Activated naive CD8-positive, alpha-beta T cell treated with anti-CD3 and anti-CD28 coated beads, Interleukin-2, amount 10 ng/mL, durations not matched to agents 7 days and 5 days (primary cell): Measurements from ENCODE around the gene ZNF341. TPM values are rescaled to one million over a fixed set of nuclear protein-coding genes. Genes with fewer than 3 reads are reported as not detected.

Experiments
- ATAC-seq: fragments of 150-1000 bp; cut with Tn5 transposase; one replicate; pipeline ENCODE4 v1.10.0; 2021; ENCODE audit warnings: low read depth, moderate library complexity
- POLR2A ChIA-PET: fragments of 350-600 bp; sonication (Branson Sonifier 250); formaldehyde crosslinking; loops from one replicate; lab custom pipeline; 2021; ENCODE audit warnings: antibody characterized with exemption; lab: Charles Lee
- DNase-seq: peaks from one replicate; pipeline ENCODE4 v3.0.0; 2021
- H3K27ac Mint-ChIP-seq: one replicate; pipeline ENCODE4 v1.8.0; 2022; ENCODE audit warnings: mild to moderate bottlenecking, mixed read lengths
- H3K27me3 Mint-ChIP-seq: one replicate; pipeline ENCODE4 v1.8.0; 2022; ENCODE audit warnings: mild to moderate bottlenecking, moderate library complexity, mixed read lengths
- H3K36me3 Mint-ChIP-seq: one replicate; pipeline ENCODE4 v1.8.0; 2021; ENCODE audit warnings: mild to moderate bottlenecking, mixed read lengths
- H3K4me1 Mint-ChIP-seq: one replicate; pipeline ENCODE4 v1.8.0; 2021; ENCODE audit warnings: mixed read lengths
- H3K4me3 Mint-ChIP-seq: one replicate; pipeline ENCODE4 v1.8.0; 2022; ENCODE audit warnings: mild to moderate bottlenecking, moderate library complexity, mixed read lengths
- H3K9me3 Mint-ChIP-seq: one replicate; pipeline ENCODE4 v1.8.0; 2021; ENCODE audit warnings: mixed read lengths
- total RNA-seq, 2 experiments: library from RNA; stranded (reverse); gene quantifications; one replicate each; pipeline ENCODE4 v1.2.3, GENCODE V29; 2021

The ZNF341 gene
- 1 to 10 TPM; 5.1 to 5.7 TPM for total RNA-seq

GRCh38 chr20:33731693-33732165 is at the start of gene ZNF341:
Gene ZNF341, plus strand, starts transcription at chr20:33731996. Its CDS starts 26 bp downstream, at chr20:33732022.
- Mint-ChIP-seq H3K36me3 (peaks cover 15% of the 10 kb centered on the region), H3K27ac (peak within 1 kb of the TSS; percentile 90), H3K4me1 (peaks cover 18% of the 10 kb centered on the region), H3K27me3 (no peaks in the 10 kb centered on the region), H3K4me3 (peak within 1 kb of the TSS; percentile 87), H3K9me3 (peaks cover 8% of the 10 kb centered on the region)
- POLR2A ChIA-PET, result interaction anchor here (0.9 to 4.3 kb wide), 16 partner anchors 10 to 380 kb away, joined by 3 to 24 read pairs (median 7); partner anchors contain the start of genes ACTL10, C20orf144, EIF2S2 and NECAB3
- peak; percentile 86 for ATAC-seq
- no peak for DNase-seq

- no peaks in the 10 kb centered on the region for H3K9me3 Mint-ChIP-seq
- no peak for ATAC-seq
- POLR2A ChIA-PET, result interaction anchor here (0.5 to 2.8 kb wide), 13 partner anchors 10 to 428 kb away, joined by 3 to 23 read pairs (median 5); partner anchors contain the start of genes ACTL10, CBFA2T2, EIF2S2 and NECAB3
- peaks cover 72% of the 10 kb centered on the region for H3K4me1 Mint-ChIP-seq
- H3K27ac Mint-ChIP-seq, result peak overlapping the region; percentile 90
- H3K27me3 Mint-ChIP-seq, result no peaks in the 10 kb centered on the region
- peaks cover 13% of the 10 kb centered on the region for H3K36me3 Mint-ChIP-seq
- H3K4me3 Mint-ChIP-seq, result peak overlapping the region; percentile 93
- no peak for DNase-seq
These were observed 47.1 kb upstream of the ZNF341 start for GRCh38 chr20:33684533-33685327.

GRCh38 chr20:33685328-33686099 is 46.3 kb upstream of the ZNF341 start:
- Mint-ChIP-seq H3K36me3 (peaks cover 12% of the 10 kb centered on the region), H3K27me3 (no peaks in the 10 kb centered on the region), H3K27ac (peak overlapping the region; percentile 90), H3K9me3 (no peaks in the 10 kb centered on the region), H3K4me3 (peak overlapping the region; percentile 93), H3K4me1 (peaks cover 72% of the 10 kb centered on the region)
- peak; percentile 79 for DNase-seq
- POLR2A ChIA-PET, result interaction anchor here (1.0 to 2.8 kb wide), 12 partner anchors 11 to 427 kb away, joined by 3 to 23 read pairs (median 6); partner anchors contain the start of genes ACTL10, CBFA2T2, EIF2S2 and NECAB3
- peak; percentile 50 for ATAC-seq

DNA sequence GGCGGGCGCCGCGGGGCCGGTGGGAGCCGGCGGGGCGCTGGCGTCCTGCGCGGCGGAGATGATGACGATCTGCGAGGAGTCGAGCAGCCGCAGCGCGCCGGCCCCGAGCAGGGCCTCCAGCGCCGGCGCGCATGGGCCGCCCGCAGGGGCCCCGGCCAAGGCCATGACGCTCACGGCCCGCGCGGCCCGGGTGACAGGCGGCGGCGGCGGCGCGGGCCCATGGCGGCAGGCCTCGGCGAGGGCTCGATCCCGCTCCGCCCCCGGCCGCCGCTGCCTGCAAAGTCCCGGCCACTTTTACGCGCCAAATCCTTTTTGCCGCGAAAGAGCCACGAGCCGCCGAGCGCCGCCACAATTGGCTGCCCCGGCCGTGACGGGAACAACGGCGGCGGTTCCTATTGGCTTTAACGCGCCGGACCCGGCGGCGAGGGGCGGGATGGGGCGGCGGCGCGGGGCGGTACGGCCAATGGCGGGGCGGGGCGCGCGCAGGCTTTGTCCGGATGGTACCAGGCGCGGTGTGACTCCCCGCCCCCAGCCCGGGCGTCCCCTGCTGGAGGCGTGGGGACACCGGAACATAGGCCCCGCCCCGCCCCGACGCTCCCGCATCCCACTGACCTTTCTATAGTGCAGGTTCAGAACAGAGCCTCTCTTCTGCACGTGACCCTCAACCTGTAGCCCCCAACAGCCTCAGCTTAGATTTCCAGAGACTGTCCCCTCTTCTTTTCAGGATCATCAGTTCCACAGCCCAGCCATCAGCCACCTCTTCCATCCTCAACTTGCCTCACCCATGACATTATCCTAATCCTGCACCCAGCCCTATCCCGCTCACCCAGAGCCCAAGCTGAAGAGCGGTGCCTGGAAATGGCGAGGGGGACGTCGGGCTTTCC is 45.5 kb upstream of the ZNF341 start, which contains the start of gene E2F1:
Gene E2F1 (minus strand): TSS at position 286 of the 884 bp plus-strand sequence. CDS start 121 bp downstream, at position 165.
- H3K4me3 Mint-ChIP-seq, result peak within 1 kb of the TSS; percentile 93
- H3K4me1 Mint-ChIP-seq, result peaks cover 70% of the 10 kb centered on the region
- DNase-seq (peak; percentile 99), ATAC-seq (peak; percentile 85)
- H3K27me3 Mint-ChIP-seq, result no peaks in the 10 kb centered on the region
- H3K27ac Mint-ChIP-seq, result peak within 1 kb of the TSS; percentile 90
- H3K36me3 Mint-ChIP-seq, result peaks cover 10% of the 10 kb centered on the region
- POLR2A ChIA-PET, result interaction anchor here (1.3 to 5.8 kb wide), 9 partner anchors 19 to 426 kb away, joined by 4 to 46 read pairs (median 10); partner anchors contain the start of genes ACTL10, EIF2S2, PXMP4 and ZNF341
- H3K9me3 Mint-ChIP-seq, result no peaks in the 10 kb centered on the region

DNA sequence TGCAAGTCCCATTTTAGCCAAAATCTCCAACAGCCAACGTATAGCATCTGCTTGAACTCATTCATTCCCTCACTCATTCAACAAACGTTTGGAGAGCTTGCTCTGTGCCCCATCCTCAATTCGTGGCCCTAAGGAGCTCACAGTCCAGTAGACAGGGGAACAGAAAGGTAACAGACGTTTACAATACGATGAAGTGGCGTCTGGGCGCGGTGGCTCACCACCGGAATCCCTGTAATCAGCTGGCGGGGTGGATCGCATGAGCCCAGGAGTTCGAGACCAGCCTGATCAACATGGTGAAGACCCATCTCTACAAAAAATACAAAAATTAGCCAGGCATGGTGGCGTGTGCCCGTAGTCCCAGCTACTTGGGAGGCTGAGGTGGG is 44.8 kb upstream of the ZNF341 start:
- peaks cover 10% of the 10 kb centered on the region for H3K36me3 Mint-ChIP-seq
- H3K4me1 Mint-ChIP-seq, result peaks cover 65% of the 10 kb centered on the region
- POLR2A ChIA-PET, result interaction anchor here (0.6 to 5.8 kb wide), 6 partner anchors 9 to 425 kb away, joined by 5 to 46 read pairs (median 6); partner anchors contain the start of genes ACTL10, EIF2S2 and PXMP4
- ATAC-seq (no peak), DNase-seq (no peak)
- H3K27me3 Mint-ChIP-seq, result no peaks in the 10 kb centered on the region
- peak overlapping the region; percentile 64 for H3K4me3 Mint-ChIP-seq
- H3K27ac Mint-ChIP-seq, result peak overlapping the region; percentile 87
- no peaks in the 10 kb centered on the region for H3K9me3 Mint-ChIP-seq

DNA sequence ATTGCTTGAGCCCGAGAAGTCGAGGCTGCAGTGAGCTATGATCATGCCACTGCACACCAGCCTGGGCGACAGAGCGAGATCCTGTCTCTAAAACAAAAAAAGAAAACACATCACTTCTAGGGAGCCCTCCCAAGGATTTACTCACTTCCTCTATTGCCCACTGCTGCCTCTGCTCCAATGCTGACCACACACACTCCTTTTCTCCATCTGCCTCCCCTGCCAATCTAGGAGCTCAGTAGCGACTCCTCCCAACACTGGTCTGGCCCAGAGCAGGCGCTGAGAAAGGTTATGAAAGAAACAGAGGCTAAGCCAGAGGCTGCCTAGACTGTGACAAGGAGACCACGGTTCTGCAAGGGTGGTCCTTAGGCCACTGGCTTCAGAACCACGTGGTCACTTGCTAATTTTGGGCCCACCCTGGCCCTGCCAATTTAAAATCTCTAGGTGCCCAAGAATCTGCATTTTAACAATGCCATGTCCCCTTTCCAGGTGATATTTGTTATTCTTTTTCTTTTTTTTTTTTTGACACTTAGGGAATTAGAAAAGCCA is 44.4 kb upstream of the ZNF341 start:
- DNase-seq (no peak), ATAC-seq (no peak)
- H3K9me3 Mint-ChIP-seq, result no peaks in the 10 kb centered on the region
- no peak overlapping the region for H3K4me3 Mint-ChIP-seq
- H3K27ac Mint-ChIP-seq, result no peak overlapping the region
- POLR2A ChIA-PET, result interaction anchor here (0.6 to 5.8 kb wide), 8 partner anchors 8 to 425 kb away, joined by 5 to 46 read pairs (median 6); partner anchors contain the start of genes ACTL10, EIF2S2, PXMP4 and ZNF341
- H3K27me3 Mint-ChIP-seq, result no peaks in the 10 kb centered on the region
- peaks cover 63% of the 10 kb centered on the region for H3K4me1 Mint-ChIP-seq
- peaks cover 10% of the 10 kb centered on the region for H3K36me3 Mint-ChIP-seq

DNA sequence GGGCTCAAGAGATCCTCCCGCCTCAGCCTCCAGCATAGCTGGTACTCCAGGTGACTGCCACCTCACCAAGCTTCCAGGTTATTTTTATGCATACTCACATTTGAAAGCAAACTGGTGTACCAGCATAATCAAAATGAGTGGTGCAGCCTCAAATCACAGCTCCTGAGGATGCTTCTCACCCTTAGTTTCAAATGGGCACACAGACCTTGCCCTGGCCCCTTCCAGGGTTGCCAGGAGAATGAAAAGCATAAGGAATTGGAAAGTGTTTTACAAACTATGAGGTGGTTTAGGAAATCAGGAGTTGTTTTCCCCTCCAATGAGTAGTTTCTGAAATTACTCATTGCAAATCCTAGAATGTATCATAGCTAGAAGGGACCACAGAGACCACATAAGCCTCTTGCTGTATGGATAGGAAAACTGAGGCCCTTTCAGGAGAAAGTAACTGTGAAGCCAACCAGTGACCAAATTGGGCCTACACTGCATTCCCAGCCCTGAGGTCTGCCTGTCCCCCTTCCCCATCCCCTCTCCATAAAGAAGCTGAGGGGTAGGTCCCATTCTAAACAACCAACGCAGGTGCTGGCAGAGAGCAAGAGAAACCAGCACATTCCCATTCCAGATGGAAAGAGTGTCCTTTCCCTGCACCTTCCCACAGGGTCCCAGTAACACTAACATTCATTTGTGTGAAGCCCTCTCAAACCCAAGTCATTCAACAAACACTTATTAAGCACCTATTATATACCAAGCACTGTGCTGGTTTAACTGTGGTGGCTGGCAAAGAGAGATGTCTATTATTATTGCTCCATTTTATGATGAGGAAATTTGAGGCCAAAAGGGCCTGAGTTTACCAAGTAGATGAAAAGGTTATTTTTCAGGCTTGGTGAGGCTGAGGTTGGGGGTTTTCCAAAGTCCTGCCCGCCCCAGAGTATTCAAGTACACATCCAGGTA is 43.5 kb upstream of the ZNF341 start:
- peaks cover 56% of the 10 kb centered on the region for H3K4me1 Mint-ChIP-seq
- H3K36me3 Mint-ChIP-seq, result peaks cover 7% of the 10 kb centered on the region
- POLR2A ChIA-PET, result interaction anchor here (1.6 to 5.8 kb wide), 6 partner anchors 9 to 44 kb away, joined by 5 to 46 read pairs (median 8); partner anchors contain the start of genes ACTL10, PXMP4 and ZNF341
- no peaks in the 10 kb centered on the region for H3K27me3 Mint-ChIP-seq
- ATAC-seq (no peak), DNase-seq (no peak)
- no peaks in the 10 kb centered on the region for H3K9me3 Mint-ChIP-seq
- H3K4me3 Mint-ChIP-seq, result no peak overlapping the region
- H3K27ac Mint-ChIP-seq, result peak overlapping the region; percentile 94

- no peaks in the 10 kb centered on the region for H3K27me3 Mint-ChIP-seq
- no peak for ATAC-seq
- H3K27ac Mint-ChIP-seq, result peak overlapping the region; percentile 94
- POLR2A ChIA-PET, result interaction anchor here (1.1 to 5.8 kb wide), 7 partner anchors 7 to 43 kb away, joined by 3 to 46 read pairs (median 7); partner anchors contain the start of genes ACTL10, PXMP4 and ZNF341
- peak overlapping the region; percentile 0 for H3K4me3 Mint-ChIP-seq
- no peak for DNase-seq
- peaks cover 56% of the 10 kb centered on the region for H3K4me1 Mint-ChIP-seq
- H3K9me3 Mint-ChIP-seq, result no peaks in the 10 kb centered on the region
- H3K36me3 Mint-ChIP-seq, result peaks cover 7% of the 10 kb centered on the region
These were observed 42.8 kb upstream of the ZNF341 start for GRCh38 chr20:33688938-33689424.

DNA sequence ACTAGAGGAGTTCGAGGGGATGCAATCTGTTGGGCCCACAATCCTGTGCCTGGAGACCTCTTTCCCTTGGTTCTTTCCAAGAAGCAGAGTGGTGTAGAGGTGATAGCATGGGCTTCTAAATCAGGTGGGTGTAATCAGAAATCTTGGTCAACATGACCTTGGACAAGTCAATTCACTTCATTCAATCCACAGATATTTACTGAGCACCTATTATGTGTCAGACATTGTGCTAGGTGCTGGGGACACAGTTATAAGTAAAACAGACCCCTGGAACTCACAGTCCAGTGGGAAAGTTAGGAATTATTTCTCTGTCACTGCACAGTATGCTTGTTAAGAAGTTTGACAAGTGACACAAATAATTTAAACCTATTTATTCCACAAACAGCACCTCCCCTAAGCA is 42.3 kb upstream of the ZNF341 start:
- ATAC-seq (no peak), DNase-seq (no peak)
- H3K4me1 Mint-ChIP-seq, result peaks cover 51% of the 10 kb centered on the region
- POLR2A ChIA-PET, result interaction anchor here (1.0 to 5.8 kb wide), 9 partner anchors 8 to 423 kb away, joined by 3 to 46 read pairs (median 6); partner anchors contain the start of genes ACTL10, EIF2S2, PXMP4 and ZNF341
- H3K27me3 Mint-ChIP-seq, result no peaks in the 10 kb centered on the region
- H3K4me3 Mint-ChIP-seq, result peak overlapping the region; percentile 58
- H3K27ac Mint-ChIP-seq, result peak overlapping the region; percentile 94
- no peaks in the 10 kb centered on the region for H3K9me3 Mint-ChIP-seq
- peaks cover 7% of the 10 kb centered on the region for H3K36me3 Mint-ChIP-seq

GRCh38 chr20:33689973-33690372 is 41.8 kb upstream of the ZNF341 start:
- Mint-ChIP-seq H3K4me3 (peak overlapping the region; percentile 58), H3K4me1 (peaks cover 46% of the 10 kb centered on the region), H3K27me3 (no peaks in the 10 kb centered on the region), H3K27ac (peak overlapping the region; percentile 94), H3K9me3 (no peaks in the 10 kb centered on the region), H3K36me3 (peaks cover 4% of the 10 kb centered on the region)
- DNase-seq, result peak; percentile 59
- peak; percentile 30 for ATAC-seq
- POLR2A ChIA-PET, result interaction anchor here (0.7 to 5.8 kb wide), 12 partner anchors 8 to 895 kb away, joined by 3 to 46 read pairs (median 5); partner anchors contain the start of genes ACTL10, EIF2S2, PXMP4 and ZNF341
